Stimulated activated naive B cell treated with anti-CD40 and anti-IgM and Interleukin-4, amounts not matched to agents 10 μg/mL and 1 μg/mL and 100 μg/mL, for 72 hours (primary cell): ENCODE results near the gene NADSYN1.

Source experiments
- ATAC-seq, 2 donors: fragments of 150-1000 bp; cut with Tn5 transposase; replicated peaks; 2 replicates each; pipeline ENCODE4 v1.10.0; 2021; ENCODE audit warnings: moderate library complexity in 1 of 2
- DNase-seq: peaks from one replicate; pipeline ENCODE4 v3.0.0; 2021
- H3K27ac Mint-ChIP-seq: one replicate; pipeline ENCODE4 v1.8.0; 2022; ENCODE audit warnings: mild to moderate bottlenecking, mixed read lengths
- H3K27me3 Mint-ChIP-seq, 2 donors: one replicate each; pipeline ENCODE4 v1.8.0; 2022; ENCODE audit warnings: mixed read lengths in 2 of 2
- H3K36me3 Mint-ChIP-seq, 2 donors: one replicate each; pipeline ENCODE4 v1.8.0; 2022; ENCODE audit warnings: mixed read lengths in 2 of 2, mild to moderate bottlenecking in 1 of 2
- H3K4me1 Mint-ChIP-seq, 2 donors: one replicate each; pipeline ENCODE4 v1.8.0; 2022; ENCODE audit warnings: mixed read lengths in 2 of 2, mild to moderate bottlenecking in 1 of 2
- H3K4me3 Mint-ChIP-seq, 2 donors: one replicate each; pipeline ENCODE4 v1.8.0; 2022; ENCODE audit warnings: mild to moderate bottlenecking in 2 of 2, mixed read lengths in 2 of 2, moderate library complexity in 1 of 2
- H3K9me3 Mint-ChIP-seq, 2 donors: one replicate each; pipeline ENCODE4 v1.8.0; 2022; ENCODE audit warnings: mixed read lengths in 2 of 2, mild to moderate bottlenecking in 1 of 2

Gene NADSYN1

DNA sequence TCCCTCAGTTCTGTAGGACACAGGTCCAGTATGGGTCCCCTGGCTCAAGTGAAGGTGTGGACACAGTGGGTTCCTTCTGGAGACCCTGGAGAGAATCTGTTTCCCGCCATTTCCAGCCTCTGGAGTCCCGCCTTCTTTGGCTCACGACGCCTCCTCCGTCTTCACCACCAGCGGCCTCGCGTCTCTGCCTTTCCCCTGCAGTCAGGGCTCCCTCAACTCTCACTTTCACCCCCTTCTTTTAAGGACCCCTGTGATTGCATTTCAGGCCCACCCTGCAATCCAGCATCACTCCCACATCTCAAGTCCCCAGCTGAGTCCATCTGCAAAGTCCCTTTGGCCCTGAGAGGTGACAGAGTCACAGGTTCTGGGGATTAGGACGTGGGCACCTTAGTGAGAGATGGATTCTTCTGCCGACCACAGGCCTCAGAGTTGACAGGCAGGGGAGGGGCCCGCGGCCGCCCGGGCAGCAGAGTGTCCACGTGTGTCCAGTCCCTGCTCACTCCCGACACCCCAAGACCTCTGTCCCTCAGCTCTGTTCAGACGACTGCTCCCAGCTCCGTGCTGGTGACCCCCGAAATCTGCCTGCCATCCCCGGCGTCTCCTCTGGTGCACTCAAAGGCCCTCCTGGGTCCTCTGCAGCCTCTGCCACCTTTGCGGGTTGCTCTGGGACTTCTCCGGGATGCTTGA lies 37.2 kb downstream of the NADSYN1 start:
- no peak for ATAC-seq
- Mint-ChIP-seq H3K4me3 (no peak overlapping the region), H3K4me1 (peaks cover 17 to 20% of the 10 kb centered on the region in 2 donors), H3K36me3 (peaks cover 68 to 85% of the 10 kb centered on the region in 2 donors), H3K27me3 (no peaks in the 10 kb centered on the region), H3K27ac (no peak overlapping the region), H3K9me3 (no peaks in the 10 kb centered on the region)
- DNase-seq = no peak

DNA sequence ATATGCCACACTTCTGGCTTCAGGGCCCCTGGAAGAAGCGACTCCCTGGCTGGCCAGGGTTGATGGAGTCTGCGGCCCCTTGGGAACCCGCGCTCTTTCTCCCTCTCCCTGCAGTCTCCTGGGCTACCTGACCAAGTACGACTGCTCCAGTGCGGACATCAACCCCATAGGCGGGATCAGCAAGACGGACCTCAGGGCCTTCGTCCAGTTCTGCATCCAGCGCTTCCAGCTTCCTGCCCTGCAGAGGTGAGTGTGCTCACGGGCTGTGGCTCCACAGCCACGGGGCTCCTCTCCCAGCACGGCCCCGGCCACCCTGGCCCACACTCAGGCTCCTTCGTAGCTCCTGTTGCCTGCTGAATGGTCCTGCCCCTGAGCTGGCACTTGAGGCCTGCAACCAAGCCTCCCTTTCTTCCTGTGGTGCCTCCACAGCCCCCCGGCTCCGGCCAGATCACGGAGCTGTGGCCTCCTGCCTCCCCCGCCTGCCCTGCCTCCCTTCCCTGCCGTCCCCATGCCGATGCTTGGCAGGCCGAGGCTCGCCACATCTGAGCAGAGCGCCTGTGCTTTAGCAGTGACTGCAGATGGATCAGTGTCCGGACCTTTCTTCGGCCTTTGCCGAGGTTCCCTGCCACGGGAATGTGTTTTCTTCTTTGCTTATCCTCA lies 37.9 kb downstream of the NADSYN1 start:
- peaks cover 17 to 20% of the 10 kb centered on the region in 2 donors for H3K4me1 Mint-ChIP-seq
- no peaks in the 10 kb centered on the region for H3K9me3 Mint-ChIP-seq
- H3K36me3 Mint-ChIP-seq = peaks cover 68 to 85% of the 10 kb centered on the region in 2 donors
- no peak overlapping the region for H3K27ac Mint-ChIP-seq
- no peaks in the 10 kb centered on the region for H3K27me3 Mint-ChIP-seq
- no peak for ATAC-seq
- DNase-seq = no peak
- H3K4me3 Mint-ChIP-seq = no peak overlapping the region

DNA sequence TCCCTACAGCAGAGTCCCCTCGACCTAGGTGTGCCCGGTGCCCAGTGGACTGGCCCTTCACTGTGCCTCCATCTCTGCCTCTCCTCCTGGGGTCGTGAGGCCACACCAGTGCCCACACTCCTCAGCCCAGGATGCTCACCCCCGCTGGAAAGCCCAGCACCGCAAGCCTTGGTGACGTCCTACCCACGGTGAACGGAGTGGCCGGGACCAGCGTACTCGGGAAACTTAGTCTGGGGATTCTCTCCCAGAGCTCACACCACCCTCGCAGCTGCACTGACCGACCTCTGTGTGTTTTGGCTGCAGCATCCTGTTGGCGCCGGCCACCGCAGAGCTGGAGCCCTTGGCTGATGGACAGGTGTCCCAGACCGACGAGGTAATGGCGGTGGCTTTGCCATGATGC lies 38.5 kb downstream of the NADSYN1 start:
- DNase-seq (no peak), ATAC-seq (no peak)
- Mint-ChIP-seq H3K36me3 (peaks cover 66 to 85% of the 10 kb centered on the region in 2 donors), H3K27ac (no peak overlapping the region), H3K4me1 (peaks cover 17 to 18% of the 10 kb centered on the region in 2 donors), H3K4me3 (no peak overlapping the region), H3K27me3 (no peaks in the 10 kb centered on the region), H3K9me3 (no peaks in the 10 kb centered on the region)

DNA sequence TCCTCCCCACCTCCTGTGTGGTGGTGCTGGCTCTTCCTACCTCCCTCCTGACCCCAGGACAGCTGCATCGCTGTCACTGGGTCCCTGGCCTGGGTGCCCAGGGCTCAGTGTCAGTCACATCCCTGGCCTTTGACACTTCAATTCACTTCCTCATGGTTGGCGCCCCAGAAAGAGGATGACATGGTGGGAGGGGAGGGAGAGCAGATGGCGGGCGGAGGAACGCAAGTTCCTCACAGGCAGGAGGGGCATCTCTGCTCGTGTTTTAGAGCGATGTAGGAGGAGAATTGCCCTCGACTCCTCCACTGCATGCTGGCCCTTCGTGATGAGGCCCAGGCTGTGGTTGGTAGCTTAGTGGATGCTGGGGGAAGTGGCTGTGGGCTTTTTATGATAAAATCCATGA lies 38.9 kb downstream of the NADSYN1 start:
- Mint-ChIP-seq H3K27ac (no peak overlapping the region), H3K4me3 (no peak overlapping the region), H3K27me3 (no peaks in the 10 kb centered on the region), H3K4me1 (peaks cover 17 to 18% of the 10 kb centered on the region in 2 donors), H3K9me3 (no peaks in the 10 kb centered on the region), H3K36me3 (peaks cover 70 to 86% of the 10 kb centered on the region in 2 donors)
- no peak for ATAC-seq
- no peak for DNase-seq

GRCh38 chr11:71495286-71496230 lies 42.6 kb downstream of the NADSYN1 start:
- no peak for ATAC-seq

GRCh38 chr11:71496421-71496820 lies 43.4 kb downstream of the NADSYN1 start:
- ATAC-seq (no peak), DNase-seq (no peak)
- no peak overlapping the region for H3K4me3 Mint-ChIP-seq
- peaks cover 0 to 4% of the 10 kb centered on the region in 2 donors for H3K4me1 Mint-ChIP-seq
- H3K9me3 Mint-ChIP-seq = no peaks in the 10 kb centered on the region
- peak overlapping the region; percentile 79 for H3K27ac Mint-ChIP-seq
- H3K27me3 Mint-ChIP-seq = no peaks in the 10 kb centered on the region
- peaks cover 67 to 85% of the 10 kb centered on the region in 2 donors for H3K36me3 Mint-ChIP-seq

More at GRCh38 chr11:71495286-71496230, 42.6 kb downstream of the NADSYN1 start:
- Mint-ChIP-seq H3K36me3 (peaks cover 71 to 85% of the 10 kb centered on the region in 2 donors), H3K9me3 (no peaks in the 10 kb centered on the region), H3K4me3 (no peak overlapping the region), H3K4me1 (peaks cover 0 to 4% of the 10 kb centered on the region in 2 donors), H3K27me3 (no peaks in the 10 kb centered on the region), H3K27ac (no peak overlapping the region)
- DNase-seq = no peak

- ATAC-seq (no peak), DNase-seq (no peak)
- no peaks in the 10 kb centered on the region for H3K9me3 Mint-ChIP-seq
- no peak overlapping the region for H3K4me3 Mint-ChIP-seq
- H3K27me3 Mint-ChIP-seq = no peaks in the 10 kb centered on the region
- no peak overlapping the region for H3K27ac Mint-ChIP-seq
- H3K4me1 Mint-ChIP-seq = peaks cover 0 to 2% of the 10 kb centered on the region in 2 donors
- H3K36me3 Mint-ChIP-seq = peaks cover 67 to 88% of the 10 kb centered on the region in 2 donors
Measured at GRCh38 chr11:71498091-71498490, 45.1 kb downstream of the NADSYN1 start.

DNA sequence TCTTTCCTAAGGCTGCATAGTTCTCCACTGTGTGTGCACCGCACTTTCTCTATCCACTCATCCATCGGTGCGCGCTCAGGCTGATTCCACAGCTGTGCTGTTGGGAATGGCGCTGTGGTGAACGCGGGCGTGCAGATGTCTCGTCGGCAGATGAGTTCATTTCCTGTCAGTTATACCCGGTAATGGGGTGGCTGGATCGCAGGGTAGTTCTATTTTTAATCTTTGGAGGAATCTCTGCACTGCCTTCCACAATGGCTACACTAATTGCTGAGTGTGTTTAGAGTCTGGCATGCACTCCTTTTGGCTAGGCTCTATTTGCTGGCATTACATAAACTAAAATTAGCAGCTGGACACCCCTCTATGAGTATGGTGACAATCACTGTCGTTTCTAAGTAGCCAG lies 46.1 kb downstream of the NADSYN1 start:
- no peaks in the 10 kb centered on the region for H3K9me3 Mint-ChIP-seq
- peaks cover 72 to 93% of the 10 kb centered on the region in 2 donors for H3K36me3 Mint-ChIP-seq
- no peaks in the 10 kb centered on the region for H3K27me3 Mint-ChIP-seq
- no peak overlapping the region for H3K27ac Mint-ChIP-seq
- DNase-seq (no peak), ATAC-seq (no peak)
- H3K4me3 Mint-ChIP-seq = no peak overlapping the region
- peaks cover 0 to 2% of the 10 kb centered on the region in 2 donors for H3K4me1 Mint-ChIP-seq

DNA sequence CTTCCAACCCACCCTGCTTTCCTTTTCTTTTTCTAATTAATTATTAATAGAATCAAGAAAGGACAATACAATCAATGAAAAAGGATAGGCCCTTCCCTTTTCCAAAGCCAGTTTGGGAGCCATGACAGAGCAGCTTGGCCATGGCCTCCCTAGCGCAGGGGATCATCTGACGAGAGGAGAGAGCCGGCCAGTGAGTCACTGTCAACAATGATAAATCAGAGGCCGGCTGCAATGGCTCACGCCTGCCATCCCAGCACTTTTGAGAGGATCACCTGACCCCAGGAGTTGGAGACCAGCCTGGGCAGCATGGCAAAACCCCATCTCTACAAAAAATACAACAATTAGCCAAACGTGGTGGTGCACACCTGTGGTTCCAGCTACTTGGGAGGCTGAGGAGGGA lies 46.5 kb downstream of the NADSYN1 start:
- H3K36me3 Mint-ChIP-seq = peaks cover 72 to 92% of the 10 kb centered on the region in 2 donors
- no peaks in the 10 kb centered on the region for H3K27me3 Mint-ChIP-seq
- no peak overlapping the region for H3K4me3 Mint-ChIP-seq

GRCh38 chr11:71500601-71501021 lies 47.6 kb downstream of the NADSYN1 start:
- peaks cover 3 to 7% of the 10 kb centered on the region in 2 donors for H3K4me1 Mint-ChIP-seq
- no peaks in the 10 kb centered on the region for H3K27me3 Mint-ChIP-seq
- DNase-seq (no peak), ATAC-seq (no peak)
- H3K36me3 Mint-ChIP-seq = peaks cover 67 to 87% of the 10 kb centered on the region in 2 donors
- peaks cover 0 to 3% of the 10 kb centered on the region in 2 donors for H3K9me3 Mint-ChIP-seq
- peak overlapping the region; percentile 37 for H3K27ac Mint-ChIP-seq
- no peak overlapping the region for H3K4me3 Mint-ChIP-seq

More for the DNA sequence above, 46.5 kb downstream of the NADSYN1 start:
- Mint-ChIP-seq H3K4me1 (peaks cover 3 to 4% of the 10 kb centered on the region in 2 donors), H3K27ac (no peak overlapping the region), H3K9me3 (peaks cover 0 to 1% of the 10 kb centered on the region in 2 donors)
- ATAC-seq = no peak
- DNase-seq = no peak

GRCh38 chr11:71501071-71501985 lies 48.3 kb downstream of the NADSYN1 start:
- Mint-ChIP-seq H3K36me3 (peaks cover 69 to 87% of the 10 kb centered on the region in 2 donors), H3K9me3 (peaks cover 0 to 3% of the 10 kb centered on the region in 2 donors), H3K27ac (no peak overlapping the region), H3K4me3 (no peak overlapping the region), H3K4me1 (peaks cover 3 to 7% of the 10 kb centered on the region in 2 donors), H3K27me3 (no peaks in the 10 kb centered on the region)
- DNase-seq (no peak), ATAC-seq (no peak)

DNA sequence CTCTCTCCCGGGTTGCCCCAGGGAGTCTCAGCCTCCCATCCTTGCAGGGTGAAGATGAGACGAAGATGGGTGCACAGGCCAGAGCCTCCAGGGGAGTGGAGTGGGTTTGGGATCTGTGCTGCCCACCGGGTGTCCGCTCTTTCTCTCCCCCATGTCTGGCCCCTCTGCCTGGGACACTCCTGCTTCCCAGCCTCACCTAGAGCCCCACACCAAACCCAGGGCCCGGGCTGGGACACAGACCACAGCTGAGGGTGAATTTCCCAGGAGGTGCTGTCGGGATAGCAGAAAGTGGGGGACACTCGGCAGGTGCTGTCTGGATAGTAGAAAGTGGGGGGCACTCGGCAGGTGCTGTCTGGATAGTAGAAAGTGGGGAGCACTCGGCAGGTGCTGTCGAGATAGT lies 49.0 kb downstream of the NADSYN1 start:
- Mint-ChIP-seq H3K27me3 (no peaks in the 10 kb centered on the region), H3K4me3 (no peak overlapping the region), H3K36me3 (peaks cover 69 to 87% of the 10 kb centered on the region in 2 donors), H3K9me3 (peaks cover 3 to 7% of the 10 kb centered on the region in 2 donors), H3K4me1 (peaks cover 3 to 7% of the 10 kb centered on the region in 2 donors), H3K27ac (no peak overlapping the region)
- DNase-seq (no peak), ATAC-seq (no peak)

DNA sequence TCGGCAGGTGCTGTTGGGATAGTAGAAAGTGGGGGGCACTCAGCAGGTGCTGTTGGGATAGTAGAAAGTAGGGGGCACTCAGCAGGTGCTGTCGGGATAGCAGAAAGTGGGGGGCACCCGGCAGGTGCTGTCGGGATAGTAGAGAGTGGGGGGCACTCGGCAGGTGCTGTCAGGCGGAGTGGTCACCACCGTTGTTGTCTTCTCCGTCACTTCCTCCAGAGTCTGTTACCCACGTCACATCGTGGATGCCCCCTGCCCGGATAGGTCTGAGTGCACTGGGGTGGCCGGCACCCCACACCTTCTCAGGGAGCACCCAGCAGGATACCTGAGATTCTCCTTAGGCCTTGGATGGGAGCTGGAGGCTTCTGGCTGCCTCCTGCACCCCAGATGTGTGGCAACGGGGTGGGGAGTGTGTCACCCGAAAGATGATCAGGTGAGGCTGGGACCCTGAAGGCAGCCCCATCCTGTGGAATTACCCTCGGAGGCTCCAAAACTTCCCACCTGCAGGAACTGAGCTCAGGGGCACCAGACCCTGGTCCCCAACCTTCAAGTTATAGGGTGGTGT lies 50.0 kb downstream of the NADSYN1 start:
- H3K9me3 Mint-ChIP-seq = peaks cover 5 to 11% of the 10 kb centered on the region in 2 donors
- peaks cover 3 to 7% of the 10 kb centered on the region in 2 donors for H3K4me1 Mint-ChIP-seq
- no peak overlapping the region for H3K4me3 Mint-ChIP-seq
- ATAC-seq (no peak), DNase-seq (no peak)
- peaks cover 66 to 84% of the 10 kb centered on the region in 2 donors for H3K36me3 Mint-ChIP-seq
- H3K27me3 Mint-ChIP-seq = no peaks in the 10 kb centered on the region
- no peak overlapping the region for H3K27ac Mint-ChIP-seq
